Measurements from ENCODE around the gene OPCML.

DNA sequence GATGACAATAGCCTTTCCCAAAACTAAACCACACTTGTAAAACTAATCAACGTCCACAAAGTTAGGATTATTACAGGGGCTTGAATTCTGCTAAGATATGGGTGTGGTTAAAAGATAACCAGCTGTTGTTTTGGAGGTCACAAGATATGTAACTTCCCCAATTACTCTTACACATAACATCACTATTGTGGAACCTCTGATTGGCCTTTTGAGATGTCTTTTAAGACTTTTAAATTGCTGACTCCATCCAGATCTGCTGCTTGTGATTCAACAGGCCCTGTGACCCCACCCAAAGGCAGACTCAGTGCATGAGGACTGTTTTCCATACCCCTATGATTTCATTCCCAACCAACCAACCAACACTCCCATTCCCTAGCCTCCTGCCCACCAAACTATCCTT, 893.9 kb downstream of the OPCML start:
- TF ChIP-seq, protein P1, sequence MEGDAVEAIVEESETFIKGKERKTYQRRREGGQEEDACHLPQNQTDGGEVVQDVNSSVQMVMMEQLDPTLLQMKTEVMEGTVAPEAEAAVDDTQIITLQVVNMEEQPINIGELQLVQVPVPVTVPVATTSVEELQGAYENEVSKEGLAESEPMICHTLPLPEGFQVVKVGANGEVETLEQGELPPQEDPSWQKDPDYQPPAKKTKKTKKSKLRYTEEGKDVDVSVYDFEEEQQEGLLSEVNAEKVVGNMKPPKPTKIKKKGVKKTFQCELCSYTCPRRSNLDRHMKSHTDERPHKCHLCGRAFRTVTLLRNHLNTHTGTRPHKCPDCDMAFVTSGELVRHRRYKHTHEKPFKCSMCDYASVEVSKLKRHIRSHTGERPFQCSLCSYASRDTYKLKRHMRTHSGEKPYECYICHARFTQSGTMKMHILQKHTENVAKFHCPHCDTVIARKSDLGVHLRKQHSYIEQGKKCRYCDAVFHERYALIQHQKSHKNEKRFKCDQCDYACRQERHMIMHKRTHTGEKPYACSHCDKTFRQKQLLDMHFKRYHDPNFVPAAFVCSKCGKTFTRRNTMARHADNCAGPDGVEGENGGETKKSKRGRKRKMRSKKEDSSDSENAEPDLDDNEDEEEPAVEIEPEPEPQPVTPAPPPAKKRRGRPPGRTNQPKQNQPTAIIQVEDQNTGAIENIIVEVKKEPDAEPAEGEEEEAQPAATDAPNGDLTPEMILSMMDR (IDR thresholded peaks at IDR 0.05; ENCODE audit: poor library complexity, severe bottlenecking), result no peak
- TF ChIP-seq EP300 (conservative IDR thresholded peaks at IDR 0.05; ENCODE audit: poor library complexity, severe bottlenecking), result no peak
- TF ChIP-seq TAF1 (IDR thresholded peaks at IDR 0.05; ENCODE audit: low read depth), result no peak
- TF ChIP-seq, protein P2, sequence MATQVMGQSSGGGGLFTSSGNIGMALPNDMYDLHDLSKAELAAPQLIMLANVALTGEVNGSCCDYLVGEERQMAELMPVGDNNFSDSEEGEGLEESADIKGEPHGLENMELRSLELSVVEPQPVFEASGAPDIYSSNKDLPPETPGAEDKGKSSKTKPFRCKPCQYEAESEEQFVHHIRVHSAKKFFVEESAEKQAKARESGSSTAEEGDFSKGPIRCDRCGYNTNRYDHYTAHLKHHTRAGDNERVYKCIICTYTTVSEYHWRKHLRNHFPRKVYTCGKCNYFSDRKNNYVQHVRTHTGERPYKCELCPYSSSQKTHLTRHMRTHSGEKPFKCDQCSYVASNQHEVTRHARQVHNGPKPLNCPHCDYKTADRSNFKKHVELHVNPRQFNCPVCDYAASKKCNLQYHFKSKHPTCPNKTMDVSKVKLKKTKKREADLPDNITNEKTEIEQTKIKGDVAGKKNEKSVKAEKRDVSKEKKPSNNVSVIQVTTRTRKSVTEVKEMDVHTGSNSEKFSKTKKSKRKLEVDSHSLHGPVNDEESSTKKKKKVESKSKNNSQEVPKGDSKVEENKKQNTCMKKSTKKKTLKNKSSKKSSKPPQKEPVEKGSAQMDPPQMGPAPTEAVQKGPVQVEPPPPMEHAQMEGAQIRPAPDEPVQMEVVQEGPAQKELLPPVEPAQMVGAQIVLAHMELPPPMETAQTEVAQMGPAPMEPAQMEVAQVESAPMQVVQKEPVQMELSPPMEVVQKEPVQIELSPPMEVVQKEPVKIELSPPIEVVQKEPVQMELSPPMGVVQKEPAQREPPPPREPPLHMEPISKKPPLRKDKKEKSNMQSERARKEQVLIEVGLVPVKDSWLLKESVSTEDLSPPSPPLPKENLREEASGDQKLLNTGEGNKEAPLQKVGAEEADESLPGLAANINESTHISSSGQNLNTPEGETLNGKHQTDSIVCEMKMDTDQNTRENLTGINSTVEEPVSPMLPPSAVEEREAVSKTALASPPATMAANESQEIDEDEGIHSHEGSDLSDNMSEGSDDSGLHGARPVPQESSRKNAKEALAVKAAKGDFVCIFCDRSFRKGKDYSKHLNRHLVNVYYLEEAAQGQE (IDR thresholded peaks at IDR 0.05; ENCODE audit: borderline replicate concordance), result no peak
- no peak for TF ChIP-seq EZH2 (IDR thresholded peaks at IDR 0.05; ENCODE audit: borderline replicate concordance, insufficient read depth, low read length, poor library complexity, severe bottlenecking)
- TF ChIP-seq POLR2AphosphoS5 (IDR thresholded peaks at IDR 0.05), result no peak
- TF ChIP-seq RAD21 (conservative IDR thresholded peaks at IDR 0.05), result no peak
- TF ChIP-seq MXI1 (conservative IDR thresholded peaks at IDR 0.05; ENCODE audit: poor library complexity, severe bottlenecking), result no peak
